GM21619 (cell line): ENCODE results near the gene CDC42SE2.
A peak's percentile ranks its signal among the peaks of the same experiment; 100 is the strongest.

Experiments used
- ATAC-seq: cut with Tn5 transposase; IDR thresholded peaks from one replicate; pipeline ENCODE4 v1.9.1; 2021; ENCODE audit not compliant: unreplicated experiment

The CDC42SE2 gene, protein sequence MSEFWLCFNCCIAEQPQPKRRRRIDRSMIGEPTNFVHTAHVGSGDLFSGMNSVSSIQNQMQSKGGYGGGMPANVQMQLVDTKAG

GRCh38 chr5:131263648-131264450 lies at the start of gene CDC42SE2:
Gene CDC42SE2 (plus strand): TSS chr5:131264053. CDS start chr5:131359494, 95,441 bp downstream.
- peak; percentile 77 for ATAC-seq

DNA sequence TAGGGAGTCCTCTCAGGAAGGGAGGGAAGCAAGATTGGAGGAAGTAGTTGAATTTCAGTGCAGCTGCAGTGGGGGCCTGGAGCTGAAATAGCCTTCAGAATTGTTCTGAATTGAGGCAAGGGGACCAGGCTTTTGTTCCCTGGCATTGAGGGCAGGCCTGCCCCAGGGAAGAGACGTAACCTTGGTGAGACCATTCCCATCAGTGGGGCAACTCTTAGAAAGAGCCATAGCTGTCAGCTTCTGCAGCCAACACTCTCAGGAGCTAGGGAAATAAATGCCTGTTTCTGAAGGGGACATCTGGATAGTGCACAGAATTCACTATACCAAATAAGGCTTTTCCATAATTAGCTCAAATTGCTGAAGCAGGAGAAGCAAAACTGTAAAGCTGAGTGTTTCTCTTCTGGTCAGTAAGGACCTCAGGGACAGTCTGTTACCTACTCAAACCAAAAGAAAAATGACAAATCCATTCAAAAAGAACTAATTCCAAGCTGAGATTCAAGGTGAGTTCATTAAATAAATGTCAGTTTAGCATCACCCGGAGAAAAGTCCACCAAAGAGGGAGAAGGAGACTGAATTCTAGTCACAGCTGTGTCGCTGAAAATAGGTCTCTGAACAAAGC lies 49.1 kb upstream of the CDC42SE2 start:
- ATAC-seq: no peak

DNA sequence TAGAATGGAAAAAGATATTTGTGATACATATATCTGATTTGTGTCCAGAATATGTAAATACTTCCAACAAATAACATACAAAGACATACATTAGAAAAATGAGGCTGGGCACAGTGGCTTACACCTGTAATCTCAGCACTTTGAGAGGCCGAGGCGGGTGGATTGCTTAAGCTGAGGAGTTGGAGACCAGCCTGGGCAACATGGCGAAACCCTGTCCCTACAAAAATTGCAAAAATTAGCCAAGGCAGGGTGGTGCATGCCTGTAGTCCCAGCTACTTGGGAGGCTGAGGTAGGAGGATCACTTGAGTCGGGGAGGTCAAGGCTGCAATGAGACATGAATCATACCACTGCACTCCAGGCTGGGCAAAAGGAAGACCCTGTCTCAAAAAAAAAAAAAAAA lies 46.1 kb upstream of the CDC42SE2 start:
- no peak for ATAC-seq

DNA sequence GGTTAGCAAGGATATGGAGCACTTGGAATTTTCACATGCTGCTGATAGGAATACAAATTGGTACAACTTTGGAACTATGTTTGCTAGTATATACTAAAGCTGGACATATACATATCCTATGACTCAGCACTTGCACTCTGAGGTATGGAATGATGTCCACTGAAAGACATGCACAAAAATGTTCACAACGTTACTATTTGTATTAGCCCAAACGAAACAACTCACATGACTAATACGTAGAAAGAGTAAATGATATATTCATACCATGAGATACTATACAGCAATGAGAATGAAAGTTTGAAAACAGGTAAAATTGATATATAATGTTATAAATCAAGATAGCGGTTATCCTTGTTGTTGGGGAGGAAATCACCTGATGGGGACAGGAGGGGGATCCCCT lies 45.5 kb upstream of the CDC42SE2 start:
- no peak for ATAC-seq

GRCh38 chr5:131220566-131220965 lies 43.3 kb upstream of the CDC42SE2 start:
- ATAC-seq: no peak

GRCh38 chr5:131221008-131221703 lies 42.7 kb upstream of the CDC42SE2 start:
- no peak for ATAC-seq

DNA sequence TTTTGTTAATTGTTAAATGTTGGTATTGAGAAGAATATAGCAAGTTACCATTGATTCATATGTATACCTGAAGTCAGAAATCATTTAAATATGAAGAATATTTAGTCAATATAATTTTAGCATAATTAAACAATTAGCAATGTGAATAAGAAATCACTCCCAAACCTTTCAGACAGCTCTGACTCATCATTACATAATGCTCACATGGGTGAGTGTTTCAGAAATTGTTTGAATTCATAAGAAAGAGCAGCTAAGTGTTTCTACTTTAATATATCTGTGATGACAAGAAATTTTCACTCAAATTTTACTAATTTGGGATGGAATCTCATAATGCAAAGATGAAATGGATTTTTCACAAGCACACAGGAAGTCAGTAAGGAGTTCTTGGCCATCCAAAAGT lies 42.0 kb upstream of the CDC42SE2 start:
- ATAC-seq: no peak

GRCh38 chr5:131222731-131223130 lies 41.1 kb upstream of the CDC42SE2 start:
- no peak for ATAC-seq

DNA sequence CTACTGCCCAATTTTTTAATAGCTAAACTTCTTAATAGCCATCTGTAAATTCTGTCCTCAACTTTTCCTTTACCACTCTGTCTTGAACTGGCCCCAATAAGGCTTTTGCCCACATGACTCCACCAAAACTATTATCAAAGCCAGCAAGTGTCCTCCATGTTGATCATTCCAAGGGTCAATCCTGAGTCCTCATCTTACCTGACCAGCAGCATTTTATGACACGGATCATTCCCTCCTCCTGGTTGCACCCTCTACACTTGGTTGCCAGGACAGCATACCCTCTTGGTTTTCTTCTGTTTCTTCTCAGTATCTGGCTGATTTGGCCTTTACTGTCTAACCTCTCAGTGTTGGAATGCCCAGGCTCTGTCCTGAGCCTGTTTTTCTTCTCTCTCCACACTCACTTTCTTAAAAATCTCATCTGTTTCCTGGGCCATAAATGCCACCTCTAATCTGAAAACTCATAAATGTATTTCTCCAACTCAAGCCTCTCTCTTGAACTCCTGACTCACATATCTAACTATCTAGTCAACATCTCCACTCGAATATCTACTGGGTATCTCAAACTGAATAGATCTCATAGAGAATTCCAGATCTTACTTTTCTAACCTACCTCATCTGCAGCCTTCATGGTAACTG lies 40.0 kb upstream of the CDC42SE2 start:
- ATAC-seq: no peak

DNA sequence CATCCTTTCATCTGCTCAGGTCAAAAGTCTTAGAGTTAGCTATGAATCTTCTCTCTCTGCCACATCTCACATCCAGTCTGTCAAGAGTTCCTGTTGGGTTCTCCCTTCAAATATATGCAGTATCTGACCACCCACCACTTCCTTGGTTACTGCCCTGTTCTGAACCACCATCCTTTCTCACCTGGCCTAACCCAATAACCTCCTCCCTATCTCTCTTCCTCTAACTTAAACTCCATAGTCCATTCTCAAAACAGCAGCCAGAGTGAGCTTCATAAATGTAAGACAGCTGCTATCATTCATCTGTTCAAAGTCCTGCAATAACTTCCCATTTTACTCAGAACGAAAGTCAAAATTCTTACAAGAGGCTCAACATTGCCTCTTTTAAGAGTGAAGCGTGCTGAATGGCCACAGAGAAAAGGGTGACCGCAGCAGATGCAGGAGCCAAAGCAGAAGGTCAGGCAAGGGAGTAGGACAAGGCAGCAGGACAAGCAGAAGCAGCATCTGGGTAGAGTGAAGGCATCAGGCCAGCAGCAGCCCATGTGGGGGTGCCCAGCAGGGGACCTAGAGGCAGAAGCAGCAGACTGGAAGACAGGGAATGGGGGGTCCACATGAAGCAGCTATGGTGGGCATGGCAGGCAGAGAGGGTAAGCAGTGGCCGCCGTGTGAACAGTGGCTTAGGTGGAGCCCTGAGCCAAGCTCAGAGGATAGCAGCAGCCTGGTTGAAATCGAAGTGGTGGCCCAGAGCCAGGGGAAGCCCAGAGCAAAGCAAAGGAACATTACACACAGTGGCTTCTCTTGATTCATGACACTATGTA lies 39.3 kb upstream of the CDC42SE2 start:
- ATAC-seq: peak; percentile 82

DNA sequence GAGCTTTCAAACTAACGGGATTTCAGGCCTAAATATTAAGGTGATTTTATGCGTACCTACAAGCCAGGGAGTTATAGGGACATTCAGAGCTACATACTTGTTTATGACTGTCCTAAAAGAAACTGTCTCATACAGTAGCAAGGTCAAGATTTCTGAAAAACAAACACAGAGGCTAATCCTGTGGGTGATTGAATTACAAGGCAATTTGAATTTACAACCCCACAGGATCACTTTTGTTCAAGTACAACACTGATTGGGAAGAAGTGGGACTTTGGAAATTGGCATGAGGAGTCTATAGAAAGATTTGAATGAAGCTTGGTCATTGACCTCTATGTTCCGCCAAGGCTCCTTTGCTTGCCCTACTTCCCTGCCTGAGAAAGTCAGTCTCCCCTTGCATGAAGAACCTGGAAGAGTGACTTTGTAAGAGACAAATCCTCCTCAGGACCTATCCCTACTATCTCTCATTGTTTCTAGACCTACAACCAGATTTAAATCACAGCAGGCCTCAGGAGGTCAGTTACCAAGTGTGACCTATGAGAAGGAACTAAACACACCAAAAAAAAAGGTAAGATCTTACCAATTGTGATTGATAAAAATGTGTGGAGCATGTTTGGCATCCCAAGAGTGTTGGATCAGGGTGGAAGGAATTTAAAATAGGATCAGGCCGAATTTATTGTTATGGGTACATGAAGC lies 38.4 kb upstream of the CDC42SE2 start:
- no peak for ATAC-seq

- ATAC-seq: no peak
Measured at GRCh38 chr5:131226899-131227298, 37.0 kb upstream of the CDC42SE2 start.

DNA sequence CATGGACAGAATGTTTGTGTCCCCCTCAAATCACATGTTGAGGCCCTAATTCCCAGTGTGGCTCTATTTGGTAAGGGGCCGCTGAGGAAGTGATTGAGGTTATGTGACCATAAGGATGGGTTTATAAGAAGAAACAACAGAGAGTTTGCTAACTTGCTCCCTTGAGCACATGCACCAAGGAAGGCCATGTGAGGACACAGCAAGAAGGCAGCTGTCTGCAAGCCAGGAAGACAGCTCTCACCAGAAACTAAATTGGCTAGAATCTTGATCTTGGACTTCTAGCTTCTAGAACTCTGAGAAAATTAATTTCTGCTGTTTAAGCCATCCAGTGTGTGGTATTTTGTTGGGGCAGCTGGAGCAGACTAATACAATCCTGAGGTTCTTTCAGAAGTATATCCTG lies 35.2 kb upstream of the CDC42SE2 start:
- no peak for ATAC-seq

GRCh38 chr5:131229623-131230022 lies 34.2 kb upstream of the CDC42SE2 start:
- no peak for ATAC-seq

GRCh38 chr5:131230406-131230805 lies 33.4 kb upstream of the CDC42SE2 start:
- ATAC-seq: peak; percentile 67

GRCh38 chr5:131239686-131240085 lies 24.2 kb upstream of the CDC42SE2 start:
- ATAC-seq: no peak

DNA sequence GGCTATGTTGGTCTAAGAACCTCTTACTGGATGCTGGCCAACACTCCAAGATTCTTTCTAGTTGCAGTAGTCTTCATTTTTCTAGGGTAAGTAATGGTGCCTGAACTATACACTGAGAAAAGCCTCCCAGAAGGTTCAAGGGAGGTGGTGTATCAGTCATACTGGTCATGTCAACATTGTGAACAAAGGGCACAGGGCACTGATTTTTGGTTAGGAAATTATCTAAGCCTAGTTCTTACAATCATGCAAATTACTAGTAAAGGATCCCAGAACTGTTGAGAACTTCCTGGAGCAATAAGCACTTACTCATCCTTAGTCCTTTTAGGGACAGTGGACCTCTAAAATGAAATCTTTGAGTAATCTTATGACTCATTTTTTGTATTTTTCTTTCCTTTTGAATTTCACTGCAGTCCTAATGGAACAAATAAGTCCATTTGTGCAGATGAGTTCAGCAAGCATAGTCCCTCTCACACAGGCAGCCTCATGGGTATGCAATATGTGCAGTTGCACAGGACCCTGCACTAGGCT lies 21.1 kb upstream of the CDC42SE2 start:
- no peak for ATAC-seq

GRCh38 chr5:131245312-131245711 lies 18.5 kb upstream of the CDC42SE2 start:
- peak; percentile 59 for ATAC-seq

- no peak for ATAC-seq
Measured at GRCh38 chr5:131245948-131246347, 17.9 kb upstream of the CDC42SE2 start.

DNA sequence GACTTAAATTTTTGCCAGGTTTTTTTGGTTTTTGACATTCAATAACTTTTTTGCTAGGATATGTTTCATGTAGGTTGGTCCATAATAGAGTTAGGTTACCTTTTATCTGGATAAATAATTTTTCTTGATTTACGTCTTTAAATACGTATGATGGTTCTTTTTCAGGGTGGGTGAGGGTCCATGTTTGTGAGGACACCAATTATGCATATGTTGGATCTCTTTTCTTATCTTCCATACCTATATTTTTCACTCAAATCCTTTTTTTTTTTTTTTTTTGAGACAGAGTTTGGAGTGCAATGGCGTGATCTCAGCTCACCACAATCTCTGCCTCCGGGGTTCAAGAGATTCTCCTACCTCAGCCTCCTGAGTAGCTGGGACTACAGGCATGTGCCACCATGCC lies 17.3 kb upstream of the CDC42SE2 start:
- no peak for ATAC-seq
